ENCODE data around the gene SGTA.

GRCh38 chr19:2783781-2784145 is 690 bp upstream of the SGTA start:
- TF ChIP-seq CTCF (IDR thresholded peaks at IDR 0.05; ENCODE audit: insufficient read depth, low read length) (no peak), POLR2AphosphoS5 (IDR thresholded peaks at IDR 0.05; ENCODE audit: low read depth) (no peak)
